Osteocyte (in vitro differentiated cells): ENCODE results near the gene MINAR1. TPM values are rescaled to one million over a fixed set of nuclear protein-coding genes. Genes with fewer than 3 reads are reported as not detected.
A peak's percentile ranks its signal among the peaks of the same experiment; 100 is the strongest.
"Not testable (repeated sequence)": the region's sequence is repeated elsewhere in the genome, so short reads cannot be mapped to it uniquely, and the experiment has no call there.

ENCODE experiments used
- DNase-seq: peaks from one replicate; pipeline ENCODE4 v3.0.0; 2021; ENCODE audit warnings: mixed read lengths; ENCODE audit not compliant: unreplicated experiment; ENCODE audit errors: extremely low spot score
- H3K27ac Mint-ChIP-seq: one replicate; pipeline ENCODE4 v1.8.0; 2021; ENCODE audit warnings: mild to moderate bottlenecking, mixed read lengths; ENCODE audit not compliant: unreplicated experiment
- H3K27me3 Mint-ChIP-seq: one replicate; pipeline ENCODE4 v1.8.0; 2021; ENCODE audit warnings: mixed read lengths; ENCODE audit not compliant: unreplicated experiment
- H3K36me3 Mint-ChIP-seq: one replicate; pipeline ENCODE4 v1.8.0; 2021; ENCODE audit warnings: mixed read lengths; ENCODE audit not compliant: unreplicated experiment
- H3K4me1 Mint-ChIP-seq: one replicate; pipeline ENCODE4 v1.8.0; 2021; ENCODE audit warnings: mixed read lengths; ENCODE audit not compliant: unreplicated experiment
- H3K4me3 Mint-ChIP-seq: one replicate; pipeline ENCODE4 v1.8.0; 2021; ENCODE audit warnings: mild to moderate bottlenecking, moderate library complexity, mixed read lengths; ENCODE audit not compliant: unreplicated experiment
- H3K9me3 Mint-ChIP-seq: one replicate; pipeline ENCODE4 v1.8.0; 2021; ENCODE audit warnings: mixed read lengths; ENCODE audit not compliant: unreplicated experiment
- CTCF ChIP-seq: fragments of 200-600 bp; sonication (generic); IDR thresholded peaks from 2 replicates; pipeline ENCODE4 v1.5.0; 2021; ENCODE audit warnings: antibody characterized with exemption, mild to moderate bottlenecking, moderate library complexity
- total RNA-seq: library from RNA; stranded (reverse); gene quantifications from 2 replicates; pipeline ENCODE4 v1.2.1, GENCODE V29; 2021

Gene MINAR1
- total RNA-seq, 1 donor from 2014 or later: 2.1 TPM

- H3K4me3 Mint-ChIP-seq: no peak overlapping the region
- no peak overlapping the region for H3K27ac Mint-ChIP-seq
- no peaks in the 10 kb centered on the region for H3K36me3 Mint-ChIP-seq
- no peaks in the 10 kb centered on the region for H3K4me1 Mint-ChIP-seq
- DNase-seq: no peak
- H3K9me3 Mint-ChIP-seq: no peaks in the 10 kb centered on the region
- TF ChIP-seq CTCF: no peak
- no peaks in the 10 kb centered on the region for H3K27me3 Mint-ChIP-seq
These were observed 13.3 kb upstream of the MINAR1 start for GRCh38 chr15:79418693-79419279.

- H3K9me3 Mint-ChIP-seq: no peaks in the 10 kb centered on the region
- H3K4me1 Mint-ChIP-seq: no peaks in the 10 kb centered on the region
- no peak for DNase-seq
- H3K27me3 Mint-ChIP-seq: peaks cover 36% of the 10 kb centered on the region
- no peak for TF ChIP-seq CTCF
- no peak overlapping the region for H3K27ac Mint-ChIP-seq
- H3K36me3 Mint-ChIP-seq: no peaks in the 10 kb centered on the region
- H3K4me3 Mint-ChIP-seq: no peak overlapping the region
These were observed 6.4 kb upstream of the MINAR1 start for GRCh38 chr15:79425591-79426295.

GRCh38 chr15:79426899-79427298 is 5.2 kb upstream of the MINAR1 start:
- H3K9me3 Mint-ChIP-seq, DNase-seq, H3K4me1 Mint-ChIP-seq, H3K27ac Mint-ChIP-seq, H3K4me3 Mint-ChIP-seq, H3K36me3 Mint-ChIP-seq: not testable (repeated sequence)
- peaks cover 41% of the 10 kb centered on the region for H3K27me3 Mint-ChIP-seq

- Mint-ChIP-seq H3K27ac (no peak overlapping the region), H3K36me3 (no peaks in the 10 kb centered on the region), H3K9me3 (no peaks in the 10 kb centered on the region), H3K4me3 (no peak overlapping the region), H3K27me3 (peaks cover 49% of the 10 kb centered on the region), H3K4me1 (peaks cover 10% of the 10 kb centered on the region)
- DNase-seq: no peak
- TF ChIP-seq CTCF: no peak
These were observed 4.1 kb upstream of the MINAR1 start for GRCh38 chr15:79427781-79428598.

GRCh38 chr15:79430901-79431635 is 1.1 kb upstream of the MINAR1 start:
- no peak for TF ChIP-seq CTCF
- H3K36me3 Mint-ChIP-seq: no peaks in the 10 kb centered on the region
- DNase-seq: no peak
- peaks cover 78% of the 10 kb centered on the region for H3K27me3 Mint-ChIP-seq
- H3K27ac Mint-ChIP-seq: no peak overlapping the region
- peaks cover 10% of the 10 kb centered on the region for H3K4me1 Mint-ChIP-seq
- no peaks in the 10 kb centered on the region for H3K9me3 Mint-ChIP-seq
- peak overlapping the region; percentile 68 for H3K4me3 Mint-ChIP-seq
